H1 (cell line): Measurements from ENCODE around the gene OLA1. TPM values are rescaled to one million over a fixed set of nuclear protein-coding genes. Genes with fewer than 3 reads are reported as not detected.

Source experiments
- CTCF ChIA-PET: fragments of 300-600 bp; sonication (Branson Sonifier 250); formaldehyde crosslinking; loops from one replicate; lab custom pipeline; 2021; ENCODE audit not compliant: partially characterized antibody; lab: Charles Lee
- POLR2A ChIA-PET: fragments of 300-600 bp; sonication (Branson Sonifier 250); formaldehyde crosslinking; loops from one replicate; lab custom pipeline; 2021; ENCODE audit warnings: inconsistent platforms; ENCODE audit not compliant: partially characterized antibody; lab: Charles Lee
- DNase-seq, 2 experiments: peaks; one replicate each; pipeline versions ENCODE4 v3.0.0 to v3.0.0-alpha.2; 2010 to 2022; ENCODE audit warnings: low spot score in 2 of 2, low read depth in 1 of 2, mixed read lengths in 1 of 2
- FAIRE-seq: peaks from 2 replicates; lab custom pipeline; 2011; peaks lifted over from hg19 to GRCh38; lab: Jason Lieb, UNC
- H2AFZ ChIP-seq: 2 replicates; pipeline ENCODE4 v1.8.1; 2012; ENCODE audit warnings: low read length, inconsistent platforms
- H2AK5ac ChIP-seq: 2 replicates; pipeline ENCODE4 v1.6.1; 2013; ENCODE audit warnings: low read depth, low read length
- H2BK120ac ChIP-seq: replicated peaks from 2 replicates; pipeline ENCODE3; 2013; ENCODE audit warnings: low read depth, low read length, inconsistent platforms
- H2BK12ac ChIP-seq: 2 replicates; pipeline ENCODE4 v1.6.1; 2013; ENCODE audit warnings: low read depth, low read length
- H2BK15ac ChIP-seq: 2 replicates; pipeline ENCODE4 v1.6.1; 2013; ENCODE audit warnings: low read length
- H2BK20ac ChIP-seq: 2 replicates; pipeline ENCODE4 v1.6.1; 2013; ENCODE audit warnings: low read length
- H2BK5ac ChIP-seq: 2 replicates; pipeline ENCODE4 v1.6.1; 2013; ENCODE audit warnings: low read depth, low read length
- H3K14ac ChIP-seq: 2 replicates; pipeline ENCODE4 v1.6.1; 2013; ENCODE audit warnings: inconsistent platforms; ENCODE audit not compliant: insufficient read length
- H3K18ac ChIP-seq: 2 replicates; pipeline ENCODE4 v1.6.1; 2013; ENCODE audit warnings: low read length; ENCODE audit errors: extremely low read depth
- H3K23ac ChIP-seq: 2 replicates; pipeline ENCODE4 v1.6.1; 2013; ENCODE audit warnings: inconsistent platforms; ENCODE audit not compliant: insufficient read length
- H3K23me2 ChIP-seq: 2 replicates; pipeline ENCODE4 v1.6.1; 2013; ENCODE audit warnings: low read depth, low read length
- H3K27ac ChIP-seq: 2 replicates; pipeline ENCODE4 v1.6.1; 2011; ENCODE audit warnings: low read depth, low read length, inconsistent platforms
- H3K27me3 ChIP-seq, 4 experiments: replicated peaks in 1 of 4; 1 replicate in 1 of 4; 2 replicates in 3 of 4; pipeline versions ENCODE4 v1.6.1 to v1.8.1; 2011 to 2013; ENCODE audit warnings: low read length in 3 of 4, mild to moderate bottlenecking in 3 of 4, inconsistent platforms in 2 of 4, mixed read lengths in 2 of 4, moderate library complexity in 1 of 4; ENCODE audit not compliant: control insufficient read depth in 3 of 4, insufficient read depth in 3 of 4; ENCODE audit errors: extremely low read depth in 1 of 4
- H3K36me3 ChIP-seq, 4 experiments: 2 replicates each; pipeline versions ENCODE4 v1.6.1 to v1.8.1; 2011 to 2013; ENCODE audit warnings: mild to moderate bottlenecking in 4 of 4, low read length in 3 of 4, moderate library complexity in 2 of 4, control low read depth in 1 of 4, inconsistent platforms in 1 of 4; ENCODE audit not compliant: insufficient read depth in 4 of 4, control insufficient read depth in 2 of 4
- H3K4ac ChIP-seq: replicated peaks from 2 replicates; pipeline ENCODE3; 2013; ENCODE audit warnings: low read length, low read depth, mixed read lengths, inconsistent platforms; ENCODE audit not compliant: insufficient read length
- H3K4me1 ChIP-seq, 4 experiments: replicated peaks in 1 of 4; 1 replicate in 1 of 4; 2 replicates in 3 of 4; pipeline versions ENCODE4 v1.6.1 to v1.8.1; 2011 to 2013; ENCODE audit warnings: low read length in 3 of 4, inconsistent platforms in 2 of 4, mixed read lengths in 1 of 4; ENCODE audit not compliant: insufficient read depth in 4 of 4, control insufficient read depth in 3 of 4
- H3K4me2 ChIP-seq, 2 experiments: 2 replicates each; pipeline versions ENCODE4 v1.6.1 to v1.8.1; 2011 to 2013; ENCODE audit warnings: low read depth in 2 of 2, low read length in 2 of 2, control low read depth in 1 of 2, inconsistent platforms in 1 of 2, mild to moderate bottlenecking in 1 of 2; ENCODE audit not compliant: insufficient read depth in 1 of 2
- H3K4me3 ChIP-seq, 4 experiments: fragments of 200-600, 300-600 bp in 1 of 4; sonication (generic), shearing (Covaris generic), sonication (Bioruptor Twin) in 1 of 4; 2 replicates each; pipeline versions ENCODE4 v1.5.1 to v1.8.1; 2011 to 2016; ENCODE audit warnings: low read length in 4 of 4, low read depth in 3 of 4, control low read depth in 2 of 4, inconsistent platforms in 2 of 4, mild to moderate bottlenecking in 2 of 4, mixed read lengths in 1 of 4, moderate library complexity in 1 of 4; ENCODE audit not compliant: insufficient read depth in 2 of 4; ENCODE audit errors: extremely low read depth in 1 of 4
- H3K56ac ChIP-seq: replicated peaks from 2 replicates; pipeline ENCODE3; 2013; ENCODE audit warnings: low read depth, mild to moderate bottlenecking, mixed read lengths, low read length, inconsistent platforms; ENCODE audit not compliant: insufficient read length
- H3K79me1 ChIP-seq: 2 replicates; pipeline ENCODE4 v1.6.1; 2013; ENCODE audit warnings: low read depth, low read length, control low read depth
- H3K79me2 ChIP-seq, 2 experiments: 2 replicates each; pipeline versions ENCODE4 v1.6.1 to v1.8.1; 2012 to 2013; ENCODE audit warnings: low read length in 2 of 2, mild to moderate bottlenecking in 2 of 2, inconsistent platforms in 1 of 2; ENCODE audit not compliant: insufficient read depth in 2 of 2, control insufficient read depth in 1 of 2
- H3K9ac ChIP-seq, 4 experiments: replicated peaks in 1 of 4; 1 replicate in 1 of 4; 2 replicates in 3 of 4; pipeline versions ENCODE4 v1.6.1 to v1.8.1; 2011 to 2013; ENCODE audit warnings: low read depth in 3 of 4, low read length in 3 of 4, control low read depth in 2 of 4, mild to moderate bottlenecking in 2 of 4, moderate library complexity in 2 of 4, inconsistent platforms in 1 of 4; ENCODE audit errors: extremely low read depth in 1 of 4
- H3K9me3 ChIP-seq, 2 experiments: 2 replicates each; pipeline versions ENCODE4 v1.6.1 to v1.8.1; 2012 to 2013; ENCODE audit warnings: mild to moderate bottlenecking in 2 of 2, moderate library complexity in 2 of 2, control low read depth in 1 of 2, inconsistent platforms in 1 of 2, low read depth in 1 of 2, low read length in 1 of 2, mixed read lengths in 1 of 2; ENCODE audit not compliant: insufficient read depth in 2 of 2
- H4K20me1 ChIP-seq, 2 experiments: replicated peaks in 1 of 2; 2 replicates each; pipeline versions ENCODE3 to v1.8.1; 2011 to 2013; ENCODE audit warnings: inconsistent platforms in 2 of 2, low read length in 2 of 2, mild to moderate bottlenecking in 1 of 2; ENCODE audit not compliant: insufficient read depth in 2 of 2, control insufficient read depth in 1 of 2
- H4K5ac ChIP-seq: 2 replicates; pipeline ENCODE4 v1.6.1; 2013; ENCODE audit warnings: low read length, low read depth, mixed read lengths, inconsistent platforms; ENCODE audit not compliant: insufficient read length
- H4K8ac ChIP-seq: 2 replicates; pipeline ENCODE4 v1.8.0; 2013; ENCODE audit warnings: mild to moderate bottlenecking, moderate library complexity, low read length, inconsistent platforms; ENCODE audit not compliant: insufficient read depth; ENCODE audit errors: extremely low read depth
- H4K91ac ChIP-seq: replicated peaks from 2 replicates; pipeline ENCODE3; 2013; ENCODE audit warnings: low read length, mixed read lengths, inconsistent platforms; ENCODE audit not compliant: insufficient read length
- ASH2L ChIP-seq: fragments of 200-600, 300-600 bp; sonication (generic); IDR thresholded peaks from one replicate; pipeline ENCODE4 v1.7.1; 2017; ENCODE audit warnings: low read length
- CBX8 ChIP-seq: fragments of 300-800, 300-1000 bp; sonication (generic); IDR thresholded peaks from 2 replicates; pipeline ENCODE4 v1.7.1; 2016; ENCODE audit warnings: low read depth, low read length, borderline replicate concordance
- CHD2 ChIP-seq: IDR thresholded peaks from 2 replicates; pipeline ENCODE4 v1.6.1; 2012; ENCODE audit warnings: low read length, improper control_type of control experiment
- GTF2F1 ChIP-seq: IDR thresholded peaks from 2 replicates; pipeline ENCODE4 v1.6.1; 2012; ENCODE audit warnings: low read depth, low read length, improper control_type of control experiment, borderline replicate concordance
- KDM5A ChIP-seq: fragments of 200-600 bp; IDR thresholded peaks from 2 replicates; pipeline ENCODE4 v1.7.1; 2012; ENCODE audit warnings: mild to moderate bottlenecking, low read length, inconsistent platforms, mixed read lengths
- SP2 ChIP-seq: IDR thresholded peaks from 2 replicates; pipeline ENCODE4 v1.6.1; 2012; ENCODE audit warnings: mild to moderate bottlenecking, low read length, inconsistent platforms
- SP4 ChIP-seq: IDR thresholded peaks from 2 replicates; pipeline ENCODE4 v1.6.1; 2012; ENCODE audit warnings: low read length, inconsistent platforms
- SRF ChIP-seq: IDR thresholded peaks from 2 replicates; pipeline ENCODE4 v1.6.1; 2011; ENCODE audit warnings: mild to moderate bottlenecking, low read depth, low read length, moderate library complexity
- TAF7 ChIP-seq: optimal IDR thresholded peaks from 2 replicates; pipeline ENCODE3; 2011; ENCODE audit warnings: low read depth, mild to moderate bottlenecking, inconsistent platforms, low read length, moderate library complexity, borderline replicate concordance
- TEAD4 ChIP-seq: IDR thresholded peaks from 2 replicates; pipeline ENCODE4 v1.6.1; 2012; ENCODE audit warnings: low read depth, low read length, inconsistent platforms, mixed read lengths
- WGBS, 2 experiments: shearing (Covaris generic) in 1 of 2; methylation state at CpG; one replicate each; pipeline versions ENCODE4 v1.1.6 to v1.1.7; 2013 to 2015; ENCODE audit warnings: low lambda C conversion rate in 2 of 2, mixed read lengths in 2 of 2, inconsistent platforms in 1 of 2, low coverage in 1 of 2, missing lambda C conversion rate in 1 of 2; ENCODE audit not compliant: insufficient replicate concordance in 2 of 2, insufficient coverage in 1 of 2, insufficient read length in 1 of 2; ENCODE audit errors: extremely low coverage in 1 of 2, missing lambda C conversion rate in 1 of 2; 5-methylcytosine and 5-hydroxymethylcytosine counted together
- polyA plus RNA-seq, 7 experiments: library from polyadenylated mRNA; depleted of rRNA in 3 of 7; stranded (reverse) in 5 of 7; unstranded in 2 of 7; fragments of >200 nt in 5 of 7; fragments of 200-250 nt in 2 of 7; gene quantifications; 1 replicate in 5 of 7; 2 replicates in 1 of 7; 4 replicates in 1 of 7; pipeline versions ENCODE4 v1.2.1 to v1.2.3, GENCODE V29; 2011 to 2013; ENCODE audit warnings: missing spikeins in 2 of 7, mixed read lengths in 2 of 7
- total RNA-seq: library from RNA; stranded (reverse); fragmentation: NEBNext Ultra II Directional; extraction: Animal tissue kit (Norgen Biotek cat#: 25700); gene quantifications from 2 replicates; pipeline ENCODE4 v1.2.1, GENCODE V29; 2021
- TF ChIP-seq, protein P1 (sequence below), 3 experiments: IDR thresholded peaks; 1 replicate in 2 of 3; 2 replicates in 1 of 3; pipeline versions ENCODE4 v1.5.1 to v1.6.1; 2011; ENCODE audit warnings: low read length in 3 of 3, mild to moderate bottlenecking in 3 of 3, inconsistent platforms in 2 of 3, low read depth in 1 of 3, moderate library complexity in 1 of 3; ENCODE audit not compliant: insufficient read depth in 1 of 3; ENCODE audit errors: control extremely low read depth in 1 of 3
- TF ChIP-seq, protein P2 (sequence below): IDR thresholded peaks from 2 replicates; pipeline ENCODE4 v1.6.1; 2011; ENCODE audit warnings: low read depth, mild to moderate bottlenecking, low read length; ENCODE audit not compliant: insufficient read depth

The OLA1 gene
- total and polyA plus RNA-seq, 2 of the 8 experiments (the other 6 are each of a cell fraction or from before 2014, with no cell fraction given): 39.3 to 158 TPM

DNA sequence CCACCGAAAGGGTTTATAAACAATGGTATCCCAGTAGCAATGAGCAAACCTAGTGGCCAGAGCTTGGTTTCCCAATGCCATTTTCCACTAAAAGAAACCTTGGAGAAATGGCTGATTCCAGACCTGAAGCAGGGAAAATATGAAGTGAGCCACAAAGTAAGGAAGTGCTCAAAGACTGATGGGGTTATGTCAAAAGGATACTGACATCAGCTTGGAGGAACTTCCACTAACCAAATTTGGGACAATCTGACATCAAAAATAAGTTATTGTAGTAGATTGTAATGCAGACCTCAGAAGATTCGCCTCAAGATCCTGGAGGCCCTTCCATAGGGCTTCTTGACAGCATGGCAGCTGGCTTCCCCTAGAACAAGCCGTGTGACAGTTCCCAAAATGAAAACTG, 203.8 kb downstream of the OLA1 start:
- no peak for DNase-seq
- H3K4me2 ChIP-seq: no peak overlapping the region
- H3K23ac ChIP-seq: no peak overlapping the region
- no peak overlapping the region for H2BK5ac ChIP-seq
- no peak overlapping the region for H3K4me3 ChIP-seq
- H3K79me1 ChIP-seq: no peaks in the 10 kb centered on the region
- no peak overlapping the region for H4K8ac ChIP-seq
- H3K14ac ChIP-seq: no peak overlapping the region
- peaks cover 4 to 10% (median 5%) of the 10 kb centered on the region in 4 experiments; a peak in 6 of 7 replicates for H3K4me1 ChIP-seq
- no peaks in the 10 kb centered on the region for H3K36me3 ChIP-seq
- H3K4ac ChIP-seq: no peak overlapping the region
- no peak overlapping the region for H4K5ac ChIP-seq
- H2AFZ ChIP-seq: no peak overlapping the region
- H3K18ac ChIP-seq: no peak overlapping the region
- CTCF ChIA-PET: interaction anchor here (1.0 kb wide), 1 partner anchor 296 kb away, joined by 3 read pairs; no protein-coding TSS in a partner anchor
- 85% methylated on average over 3 of the region's 3 CpGs; no CpG with 5 or more reads in 1 of the 2 experiments for WGBS, 2 experiments
- no peak overlapping the region for H4K91ac ChIP-seq
- H3K79me2 ChIP-seq: no peaks in the 10 kb centered on the region
- H3K9ac ChIP-seq: no peak overlapping the region
- H4K20me1 ChIP-seq: no peaks in the 10 kb centered on the region
- H3K9me3 ChIP-seq: no peaks in the 10 kb centered on the region
- H3K27me3 ChIP-seq: no peaks in the 10 kb centered on the region
- POLR2A ChIA-PET: no interaction called here
- no peak overlapping the region for H3K56ac ChIP-seq
- no peak overlapping the region for H2BK120ac ChIP-seq
- no peak overlapping the region for H2BK12ac ChIP-seq
- no peak overlapping the region for H2BK20ac ChIP-seq
- FAIRE-seq: no peak
- no peak overlapping the region for H2AK5ac ChIP-seq
- H3K23me2 ChIP-seq: no peaks in the 10 kb centered on the region
- H2BK15ac ChIP-seq: no peak overlapping the region
- no peak overlapping the region for H3K27ac ChIP-seq
- no peak for TF ChIP-seq SRF
- TF ChIP-seq SP4: no peak
- no peak for TF ChIP-seq ASH2L
- TF ChIP-seq SP2: no peak
- TF ChIP-seq CBX8: no peak
- TF ChIP-seq, protein P1, sequence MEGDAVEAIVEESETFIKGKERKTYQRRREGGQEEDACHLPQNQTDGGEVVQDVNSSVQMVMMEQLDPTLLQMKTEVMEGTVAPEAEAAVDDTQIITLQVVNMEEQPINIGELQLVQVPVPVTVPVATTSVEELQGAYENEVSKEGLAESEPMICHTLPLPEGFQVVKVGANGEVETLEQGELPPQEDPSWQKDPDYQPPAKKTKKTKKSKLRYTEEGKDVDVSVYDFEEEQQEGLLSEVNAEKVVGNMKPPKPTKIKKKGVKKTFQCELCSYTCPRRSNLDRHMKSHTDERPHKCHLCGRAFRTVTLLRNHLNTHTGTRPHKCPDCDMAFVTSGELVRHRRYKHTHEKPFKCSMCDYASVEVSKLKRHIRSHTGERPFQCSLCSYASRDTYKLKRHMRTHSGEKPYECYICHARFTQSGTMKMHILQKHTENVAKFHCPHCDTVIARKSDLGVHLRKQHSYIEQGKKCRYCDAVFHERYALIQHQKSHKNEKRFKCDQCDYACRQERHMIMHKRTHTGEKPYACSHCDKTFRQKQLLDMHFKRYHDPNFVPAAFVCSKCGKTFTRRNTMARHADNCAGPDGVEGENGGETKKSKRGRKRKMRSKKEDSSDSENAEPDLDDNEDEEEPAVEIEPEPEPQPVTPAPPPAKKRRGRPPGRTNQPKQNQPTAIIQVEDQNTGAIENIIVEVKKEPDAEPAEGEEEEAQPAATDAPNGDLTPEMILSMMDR (IDR thresholded peaks at IDR 0.05; ENCODE audit: control extremely low read depth in 1 of 3, insufficient read depth in 1 of 3, low read depth in 1 of 3, low read length in 3 of 3): no peak
- no peak for TF ChIP-seq CHD2
- TF ChIP-seq KDM5A: no peak
- no peak for TF ChIP-seq GTF2F1
- TF ChIP-seq TEAD4: no peak
- TF ChIP-seq, protein P2, sequence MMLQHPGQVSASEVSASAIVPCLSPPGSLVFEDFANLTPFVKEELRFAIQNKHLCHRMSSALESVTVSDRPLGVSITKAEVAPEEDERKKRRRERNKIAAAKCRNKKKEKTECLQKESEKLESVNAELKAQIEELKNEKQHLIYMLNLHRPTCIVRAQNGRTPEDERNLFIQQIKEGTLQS: no peak
- TF ChIP-seq TAF7: no peak
